Measurements from ENCODE around the gene ANKRD36.

DNA sequence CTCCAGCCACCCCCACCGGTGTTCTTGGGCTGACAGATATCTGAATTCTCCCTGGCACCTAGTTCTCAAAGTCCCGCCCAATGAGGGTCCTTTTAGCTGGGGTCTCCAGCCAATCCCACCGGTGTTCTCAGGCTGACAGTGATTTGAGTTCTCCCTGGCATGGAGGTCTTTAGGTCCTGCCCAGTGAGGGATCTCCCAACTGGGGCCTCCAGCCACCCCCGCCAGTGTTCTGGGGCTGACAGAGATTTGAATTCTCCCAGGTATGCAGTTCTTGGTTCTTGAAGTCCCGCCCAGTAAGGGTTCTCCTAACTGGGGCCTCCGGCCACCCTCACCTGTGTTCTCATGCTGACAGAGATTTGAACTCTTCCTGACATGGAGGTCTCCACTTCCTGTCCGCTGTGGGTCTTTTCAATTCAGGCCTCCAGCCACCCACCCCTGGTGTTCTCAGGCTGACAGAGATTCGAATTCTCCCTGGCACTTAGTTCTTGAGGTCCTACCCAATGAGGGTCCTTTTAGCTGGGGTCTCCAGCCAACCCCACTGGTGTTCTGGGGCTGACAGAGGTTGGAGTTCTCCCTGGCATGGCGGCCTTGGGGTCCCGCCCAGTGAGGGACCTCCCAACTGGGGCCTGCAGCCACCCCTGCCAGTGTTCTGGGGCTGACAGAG is 154.6 kb downstream of the ANKRD36 start:
- no peak for TF ChIP-seq POLR2AphosphoS5 (IDR thresholded peaks at IDR 0.05; ENCODE audit: low read depth, low read length)
- TF ChIP-seq TAF1 (IDR thresholded peaks at IDR 0.05; ENCODE audit: borderline replicate concordance, low read depth, low read length) = no peak
